NAMALWA (cell line): ENCODE results near the gene CCDC6.
"Not testable (repeated sequence)": the region's sequence is repeated elsewhere in the genome, so short reads cannot be mapped to it uniquely, and the experiment has no call there.

Experiments
- DNase-seq: peaks from one replicate; pipeline ENCODE4 v3.0.0-alpha.2; 2015; ENCODE audit warnings: low spot score

CCDC6 gene

GRCh38 chr10:59905731-59906416 lies 482 bp downstream of the CCDC6 start:
- DNase-seq = peak; percentile 28

DNA sequence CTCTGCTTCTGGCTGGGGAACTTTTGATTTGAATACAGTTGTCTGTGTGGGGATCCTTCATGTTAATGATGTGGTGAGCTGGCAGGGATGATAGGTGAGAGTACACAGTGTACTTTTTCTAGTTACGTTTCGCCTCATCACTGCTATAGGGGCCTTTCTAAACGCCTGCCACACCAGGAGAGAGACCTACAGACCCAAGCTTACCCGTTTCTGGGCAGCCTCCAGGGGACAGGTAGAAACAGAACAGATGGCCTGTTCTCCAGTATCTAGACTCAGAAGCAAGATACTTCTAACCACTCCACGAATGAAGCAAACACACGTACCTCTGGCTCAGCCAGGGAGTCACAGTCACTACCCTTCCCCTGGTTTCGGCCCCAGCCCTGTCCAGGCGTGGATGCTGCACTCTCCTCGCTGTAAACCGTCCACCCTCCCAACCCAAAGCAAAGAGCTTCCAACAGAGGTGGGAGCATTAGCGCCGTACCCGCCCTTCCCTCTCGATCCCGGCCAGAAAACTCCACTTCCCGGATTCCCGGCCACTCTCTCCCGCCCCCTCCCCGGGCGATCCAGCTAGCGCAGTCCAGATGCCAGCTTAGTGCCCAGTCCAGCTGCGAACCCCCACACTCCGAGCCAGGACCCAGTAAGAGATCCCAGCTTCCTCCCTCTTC lies 1.2 kb downstream of the CCDC6 start:
- DNase-seq = peak; percentile 49

GRCh38 chr10:59904426-59905065 lies 1.8 kb downstream of the CCDC6 start:
- no peak for DNase-seq

GRCh38 chr10:59903871-59904270 lies 2.5 kb downstream of the CCDC6 start:
- no peak for DNase-seq

DNA sequence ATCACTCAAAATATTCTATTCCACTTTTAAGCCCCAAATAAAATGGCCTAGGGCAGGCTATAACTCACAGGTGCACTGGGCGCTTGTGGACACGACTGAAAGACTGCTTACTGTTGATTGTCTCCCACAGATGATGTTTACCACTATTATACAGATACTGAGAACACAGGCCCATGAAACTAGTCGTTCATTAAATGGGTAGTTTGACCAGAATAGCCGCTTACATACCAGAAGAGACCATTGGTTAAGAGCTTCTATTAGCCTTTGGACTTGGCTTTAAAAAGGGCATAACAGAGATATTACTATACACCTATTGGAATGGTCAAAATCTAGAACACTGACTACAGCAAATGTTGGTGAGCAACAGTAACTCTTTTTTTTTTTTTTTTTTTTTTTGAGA lies 4.3 kb downstream of the CCDC6 start:
- DNase-seq = no peak

GRCh38 chr10:59901470-59901869 lies 4.9 kb downstream of the CCDC6 start:
- DNase-seq = no peak

- DNase-seq = no peak
These were observed 6.2 kb downstream of the CCDC6 start for GRCh38 chr10:59900048-59900727.

- no peak for DNase-seq
These were observed 8.1 kb downstream of the CCDC6 start for GRCh38 chr10:59898125-59898835.

GRCh38 chr10:59896191-59896590 lies 10.2 kb downstream of the CCDC6 start:
- DNase-seq = no peak

GRCh38 chr10:59895629-59896116 lies 10.7 kb downstream of the CCDC6 start:
- no peak for DNase-seq

DNA sequence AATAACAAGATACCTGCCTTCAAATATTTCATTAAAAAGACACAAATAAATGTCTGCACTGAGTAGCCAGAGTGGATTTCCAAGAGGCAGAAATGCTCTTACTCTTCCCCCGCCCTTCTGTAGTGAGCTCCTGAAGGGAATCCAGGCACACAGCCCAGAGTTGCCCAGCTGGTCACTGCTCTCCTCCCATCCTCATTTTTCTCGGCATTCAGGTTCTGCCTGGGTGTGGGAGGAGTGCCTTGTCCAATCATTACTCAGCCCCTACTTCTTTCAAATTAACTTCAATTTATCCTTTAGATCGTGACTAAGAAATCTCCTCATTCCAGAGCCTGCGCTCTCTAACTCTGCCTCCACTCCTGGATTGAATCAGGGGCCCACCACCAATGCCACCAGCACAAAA lies 12.2 kb downstream of the CCDC6 start:
- no peak for DNase-seq

DNA sequence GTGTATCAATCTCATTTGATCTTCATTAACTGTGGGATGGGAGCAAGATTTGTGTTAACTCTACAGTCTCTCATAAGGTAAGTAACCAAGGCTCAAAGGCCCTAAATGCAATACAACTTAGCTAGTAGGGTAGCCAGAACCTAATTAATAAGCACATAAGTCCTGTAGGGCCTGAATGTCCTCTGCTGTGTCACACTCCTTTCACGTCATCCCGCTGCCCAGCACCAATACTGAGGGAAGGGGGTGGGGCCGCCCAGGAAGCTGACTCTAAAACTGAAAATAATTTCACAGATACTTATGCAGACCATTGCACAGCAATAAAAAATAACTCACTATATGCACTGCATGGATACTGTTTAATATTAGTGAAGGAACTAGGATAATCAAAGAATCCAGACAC lies 13.7 kb downstream of the CCDC6 start:
- DNase-seq = no peak

GRCh38 chr10:59891936-59892335 lies 14.4 kb downstream of the CCDC6 start:
- DNase-seq = no peak

GRCh38 chr10:59891349-59891748 lies 15.0 kb downstream of the CCDC6 start:
- DNase-seq = no peak

- DNase-seq = no peak
These were observed 17.4 kb downstream of the CCDC6 start for GRCh38 chr10:59888781-59889435.

DNA sequence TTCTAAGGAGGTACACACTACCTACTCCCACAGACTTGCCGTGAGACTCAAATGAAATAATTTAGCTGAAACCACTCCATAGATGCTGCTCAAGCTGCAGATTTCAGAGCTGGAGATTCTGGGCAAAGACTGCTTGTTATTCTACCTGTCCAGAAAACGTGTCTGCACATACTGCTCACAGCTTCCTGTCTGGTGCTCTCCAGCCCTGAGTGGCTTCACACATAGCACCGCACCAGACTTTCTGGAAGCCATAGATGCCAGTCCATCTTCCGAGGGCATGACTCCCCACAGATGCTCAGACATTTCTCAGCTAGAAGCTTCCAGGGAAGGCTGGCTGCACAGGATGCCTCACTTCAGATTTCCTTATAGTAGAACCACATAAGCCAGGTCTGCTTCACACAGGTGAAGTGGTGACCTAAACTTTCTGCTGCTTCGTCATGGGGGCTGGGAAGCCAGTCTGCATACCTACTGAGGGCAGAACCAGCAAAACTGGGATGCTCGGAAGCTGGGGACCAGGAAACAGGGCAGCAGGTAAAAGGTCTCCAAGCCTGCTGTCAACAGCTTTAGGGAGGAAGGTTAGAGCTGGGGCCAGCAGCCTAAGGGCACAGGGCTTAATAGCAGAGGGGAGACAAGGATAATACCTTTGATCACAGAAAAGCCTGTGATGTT lies 18.2 kb downstream of the CCDC6 start:
- DNase-seq = no peak

- DNase-seq = no peak
These were observed 19.4 kb downstream of the CCDC6 start for GRCh38 chr10:59887006-59887405.

DNA sequence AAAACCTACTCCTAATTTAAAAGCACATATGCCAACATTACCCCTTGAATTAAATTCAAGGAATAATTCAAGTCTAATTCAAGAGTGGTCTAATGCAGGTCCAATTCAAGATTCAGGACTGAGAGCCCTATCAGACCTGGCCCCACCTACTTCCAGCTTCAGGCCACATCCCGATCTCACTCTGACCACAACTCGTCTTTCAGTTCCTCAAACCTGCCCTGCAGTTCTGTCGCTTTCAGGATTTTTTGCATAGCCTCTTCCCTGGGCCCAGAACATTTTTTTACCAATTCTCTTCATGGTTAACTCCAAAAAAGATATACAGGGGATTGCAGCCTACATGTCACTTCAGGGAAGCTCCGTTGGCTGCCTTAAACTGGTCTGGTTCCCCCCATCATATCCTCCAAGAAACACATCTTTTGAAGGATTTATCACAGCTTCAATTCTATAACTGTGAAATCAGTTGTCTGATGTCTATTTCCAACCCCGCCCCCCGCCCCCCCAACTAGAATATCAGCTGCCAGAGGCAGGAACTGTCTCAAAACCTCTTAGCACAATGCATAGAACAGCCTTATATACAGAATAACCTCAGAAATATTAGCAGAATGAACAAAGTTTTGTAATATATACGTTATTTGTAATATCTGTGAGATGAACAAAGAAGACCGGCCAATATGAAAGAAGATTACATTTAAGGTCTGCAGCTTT lies 20.8 kb downstream of the CCDC6 start:
- DNase-seq = peak; percentile 93

DNA sequence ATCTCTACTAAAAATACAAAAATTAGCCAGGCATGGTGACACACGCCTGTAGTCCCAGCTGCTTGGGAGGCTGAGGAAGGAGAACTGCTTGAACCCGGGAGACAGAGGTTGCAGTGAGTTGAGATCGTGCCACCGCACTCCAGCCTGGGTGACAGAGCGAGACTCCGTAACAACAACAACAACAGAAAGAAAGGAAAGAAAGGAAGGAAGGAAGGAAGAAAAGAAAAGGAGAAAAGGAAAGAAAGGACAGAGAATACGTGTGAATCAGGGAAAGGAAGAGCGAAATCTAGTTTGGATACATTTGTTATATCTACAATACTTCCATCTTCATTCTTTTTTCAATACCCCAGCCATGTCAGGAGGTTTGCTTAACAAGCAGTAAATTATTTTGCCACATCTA lies 21.5 kb downstream of the CCDC6 start:
- DNase-seq = not testable (repeated sequence)

DNA sequence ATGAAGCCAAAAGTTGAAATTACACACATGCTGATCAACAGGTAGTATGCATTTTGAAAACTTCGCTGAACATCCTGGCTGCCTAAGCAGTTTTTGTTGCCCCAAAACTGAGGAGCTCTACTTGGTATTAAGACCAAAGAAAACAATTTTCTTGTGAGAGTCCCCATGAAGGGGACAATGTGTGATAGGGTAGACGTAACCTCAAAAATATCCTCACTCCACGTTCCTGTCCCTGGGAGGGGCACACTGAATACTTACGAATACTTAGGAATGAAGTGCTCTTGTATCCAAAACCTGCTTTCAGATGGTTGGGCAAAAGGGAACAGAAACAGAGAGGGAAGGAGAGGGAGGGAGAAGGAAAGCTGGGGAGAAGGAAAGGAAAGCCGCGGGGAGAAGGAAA lies 24.7 kb downstream of the CCDC6 start:
- no peak for DNase-seq
